KMS-11 (cell line): Measurements from ENCODE around the gene LHFPL3.

Experiments used
- H2AFZ ChIP-seq: fragments of 200-600 bp; sonication (generic); 2 replicates; pipeline ENCODE4 v1.6.1; 2016; ENCODE audit warnings: antibody characterized with exemption, mixed run types, low read depth
- H3K27ac ChIP-seq: fragments of 200-600 bp; sonication (generic); 2 replicates; pipeline ENCODE4 v1.6.1; 2016; ENCODE audit warnings: mild to moderate bottlenecking, mixed run types
- H3K27me3 ChIP-seq: fragments of 200-600 bp; sonication (generic); 2 replicates; pipeline ENCODE4 v1.6.1; 2017; ENCODE audit warnings: mild to moderate bottlenecking, low read depth, mixed run types, moderate library complexity; ENCODE audit not compliant: insufficient read depth
- H3K36me3 ChIP-seq: fragments of 200-600 bp; sonication (generic); 2 replicates; pipeline ENCODE4 v1.6.1; 2017; ENCODE audit warnings: mild to moderate bottlenecking, mixed run types; ENCODE audit not compliant: insufficient read depth
- H3K4me1 ChIP-seq: fragments of 200-600 bp; sonication (generic); 2 replicates; pipeline ENCODE4 v1.6.1; 2016; ENCODE audit warnings: mild to moderate bottlenecking, low read depth, mixed run types; ENCODE audit not compliant: poor library complexity, severe bottlenecking
- H3K4me2 ChIP-seq: fragments of 200-600 bp; sonication (generic); 2 replicates; pipeline ENCODE4 v1.7.0; 2016; ENCODE audit warnings: mild to moderate bottlenecking, mixed run types
- H3K4me3 ChIP-seq: fragments of 200-600 bp; sonication (generic); IDR thresholded peaks from 2 replicates; pipeline ENCODE4 v1.6.1; 2017; ENCODE audit warnings: low read depth, low read length, mixed read lengths; ENCODE audit not compliant: insufficient read depth
- H3K79me2 ChIP-seq: fragments of 200-600 bp; sonication (generic); 2 replicates; pipeline ENCODE4 v1.6.1; 2016; ENCODE audit warnings: low read depth, mixed run types; ENCODE audit not compliant: insufficient read depth
- H3K9ac ChIP-seq: fragments of 200-600 bp; sonication (generic); 2 replicates; pipeline ENCODE4 v1.6.1; 2016; ENCODE audit warnings: mild to moderate bottlenecking, mixed run types
- H4K20me1 ChIP-seq: fragments of 200-600 bp; sonication (generic); 2 replicates; pipeline ENCODE4 v1.6.1; 2016; ENCODE audit warnings: mild to moderate bottlenecking, mixed run types; ENCODE audit not compliant: insufficient read depth
- CTCF ChIP-seq: fragments of 200-600 bp; sonication (generic); conservative IDR thresholded peaks from 2 replicates; pipeline ENCODE4 v1.6.1; 2017; ENCODE audit warnings: low read depth, mild to moderate bottlenecking, antibody characterized with exemption, low read length, moderate library complexity, mixed read lengths

The LHFPL3 gene

GRCh38 chr7:104795616-104796398 is 467.4 kb downstream of the LHFPL3 start:
- H2AFZ ChIP-seq: no peak overlapping the region
- no peaks in the 10 kb centered on the region for H3K27me3 ChIP-seq
- H3K4me3 ChIP-seq: no peak overlapping the region
- H3K4me1 ChIP-seq: no peaks in the 10 kb centered on the region
- no peak overlapping the region for H3K4me2 ChIP-seq
- TF ChIP-seq CTCF: no peak
- no peaks in the 10 kb centered on the region for H3K79me2 ChIP-seq
- no peaks in the 10 kb centered on the region for H3K36me3 ChIP-seq
- no peak overlapping the region for H3K9ac ChIP-seq
- no peaks in the 10 kb centered on the region for H4K20me1 ChIP-seq
- no peak overlapping the region for H3K27ac ChIP-seq

GRCh38 chr7:104800307-104800706 is 471.9 kb downstream of the LHFPL3 start:
- Histone ChIP-seq H3K9ac (no peak overlapping the region), H3K79me2 (no peaks in the 10 kb centered on the region), H2AFZ (no peak overlapping the region), H3K4me3 (no peak overlapping the region), H3K27ac (no peak overlapping the region), H3K4me2 (no peak overlapping the region), H3K36me3 (no peaks in the 10 kb centered on the region), H3K27me3 (no peaks in the 10 kb centered on the region), H3K4me1 (no peaks in the 10 kb centered on the region), H4K20me1 (no peaks in the 10 kb centered on the region)
- no peak for TF ChIP-seq CTCF

- Histone ChIP-seq H3K36me3 (no peaks in the 10 kb centered on the region), H2AFZ (no peak overlapping the region), H3K27me3 (no peaks in the 10 kb centered on the region), H3K9ac (no peak overlapping the region), H3K79me2 (no peaks in the 10 kb centered on the region), H3K4me3 (no peak overlapping the region), H3K27ac (no peak overlapping the region), H3K4me1 (no peaks in the 10 kb centered on the region), H4K20me1 (no peaks in the 10 kb centered on the region), H3K4me2 (no peak overlapping the region)
- no peak for TF ChIP-seq CTCF
These were observed 472.6 kb downstream of the LHFPL3 start for GRCh38 chr7:104801022-104801421.

- Histone ChIP-seq H3K4me3 (no peak overlapping the region), H3K79me2 (no peaks in the 10 kb centered on the region), H3K4me1 (no peaks in the 10 kb centered on the region), H3K27me3 (no peaks in the 10 kb centered on the region), H2AFZ (no peak overlapping the region), H3K27ac (no peak overlapping the region), H3K36me3 (no peaks in the 10 kb centered on the region), H4K20me1 (no peaks in the 10 kb centered on the region), H3K9ac (no peak overlapping the region), H3K4me2 (no peak overlapping the region)
- TF ChIP-seq CTCF: no peak
These were observed 475.5 kb downstream of the LHFPL3 start for GRCh38 chr7:104803931-104804330.
